Activated CD8-positive, alpha-beta memory T cell treated with anti-CD3 and anti-CD28 coated beads, Interleukin-2, amount 50 U/mL, for 24 hours (primary cell): ENCODE results near the gene GAS7.

Experiments used
- DNase-seq: peaks from one replicate; pipeline ENCODE4 v3.0.0-alpha.2; 2020; ENCODE audit errors: extremely low read depth

GAS7 gene

GRCh38 chr17:9981344-9981915 is 217.0 kb downstream of the GAS7 start:
- no peak for DNase-seq

GRCh38 chr17:9979463-9979995 is 218.9 kb downstream of the GAS7 start:
- no peak for DNase-seq

- no peak for DNase-seq
Measured at GRCh38 chr17:9977180-9977575, 221.2 kb downstream of the GAS7 start.

- DNase-seq = no peak
Measured at GRCh38 chr17:9976283-9977179, 221.9 kb downstream of the GAS7 start.

- no peak for DNase-seq
Measured at GRCh38 chr17:9974448-9975381, 223.7 kb downstream of the GAS7 start.

GRCh38 chr17:9973669-9974447 is 224.5 kb downstream of the GAS7 start:
- DNase-seq = no peak

- no peak for DNase-seq
Measured at GRCh38 chr17:9971991-9972390, 226.4 kb downstream of the GAS7 start.

- DNase-seq = no peak
Measured at GRCh38 chr17:9969301-9969935, 229.0 kb downstream of the GAS7 start.

- DNase-seq = no peak
Measured at GRCh38 chr17:9968881-9969280, 229.5 kb downstream of the GAS7 start.

- DNase-seq = no peak
Measured at GRCh38 chr17:9968008-9968407, 230.4 kb downstream of the GAS7 start.

- no peak for DNase-seq
Measured at GRCh38 chr17:9959377-9959981, 238.9 kb downstream of the GAS7 start.

- DNase-seq = no peak
Measured at GRCh38 chr17:9958586-9959281, 239.7 kb downstream of the GAS7 start.

- DNase-seq = no peak
Measured at GRCh38 chr17:9957244-9957643, 241.2 kb downstream of the GAS7 start.

- no peak for DNase-seq
Measured at GRCh38 chr17:9956474-9957131, 241.8 kb downstream of the GAS7 start.

GRCh38 chr17:9953492-9953891 is 244.9 kb downstream of the GAS7 start:
- no peak for DNase-seq

- DNase-seq = no peak
Measured at GRCh38 chr17:9951803-9952202, 246.6 kb downstream of the GAS7 start.

- DNase-seq = no peak
Measured at GRCh38 chr17:9948928-9949327, 249.5 kb downstream of the GAS7 start.

GRCh38 chr17:9944704-9945103 is 253.7 kb downstream of the GAS7 start:
- no peak for DNase-seq

GRCh38 chr17:9943343-9943742 is 255.1 kb downstream of the GAS7 start:
- DNase-seq = no peak
